WERI-Rb-1 (cell line): Measurements from ENCODE around the gene TPSG1.
"Not testable (repeated sequence)": the region's sequence is repeated elsewhere in the genome, so short reads cannot be mapped to it uniquely, and the experiment has no call there.

Experiments
- DNase-seq: peaks from one replicate; pipeline ENCODE4 v3.0.0-alpha.2; 2020
- H3K27ac ChIP-seq: fragments of 250-450 bp; sonication (Bioruptor Pico); 2 replicates; pipeline ENCODE4 v1.5.1; 2020; ENCODE audit warnings: mild to moderate bottlenecking, moderate library complexity
- H3K27me3 ChIP-seq: fragments of 250-450 bp; sonication (Bioruptor Pico); 2 replicates; pipeline ENCODE4 v1.5.1; 2021; ENCODE audit warnings: mild to moderate bottlenecking, low read depth, moderate library complexity; ENCODE audit not compliant: insufficient read depth, severe bottlenecking
- H3K36me3 ChIP-seq: fragments of 250-450 bp; sonication (Bioruptor Pico); 2 replicates; pipeline ENCODE4 v1.5.1; 2020; ENCODE audit warnings: mild to moderate bottlenecking, moderate library complexity
- H3K4me3 ChIP-seq: 2 replicates; pipeline ENCODE4 v1.5.1; 2011; ENCODE audit warnings: low read depth, mild to moderate bottlenecking, control low read depth, low read length
- H3K9me3 ChIP-seq: fragments of 250-450 bp; sonication (Bioruptor Pico); 2 replicates; pipeline ENCODE4 v1.5.1; 2021; ENCODE audit warnings: mild to moderate bottlenecking, moderate library complexity; ENCODE audit not compliant: severe bottlenecking
- TF ChIP-seq, protein P1 (sequence below): IDR thresholded peaks from 2 replicates; pipeline ENCODE4 v1.5.1; 2011; ENCODE audit warnings: low read depth, mild to moderate bottlenecking, control low read depth, inconsistent platforms, low read length

Gene TPSG1

DNA sequence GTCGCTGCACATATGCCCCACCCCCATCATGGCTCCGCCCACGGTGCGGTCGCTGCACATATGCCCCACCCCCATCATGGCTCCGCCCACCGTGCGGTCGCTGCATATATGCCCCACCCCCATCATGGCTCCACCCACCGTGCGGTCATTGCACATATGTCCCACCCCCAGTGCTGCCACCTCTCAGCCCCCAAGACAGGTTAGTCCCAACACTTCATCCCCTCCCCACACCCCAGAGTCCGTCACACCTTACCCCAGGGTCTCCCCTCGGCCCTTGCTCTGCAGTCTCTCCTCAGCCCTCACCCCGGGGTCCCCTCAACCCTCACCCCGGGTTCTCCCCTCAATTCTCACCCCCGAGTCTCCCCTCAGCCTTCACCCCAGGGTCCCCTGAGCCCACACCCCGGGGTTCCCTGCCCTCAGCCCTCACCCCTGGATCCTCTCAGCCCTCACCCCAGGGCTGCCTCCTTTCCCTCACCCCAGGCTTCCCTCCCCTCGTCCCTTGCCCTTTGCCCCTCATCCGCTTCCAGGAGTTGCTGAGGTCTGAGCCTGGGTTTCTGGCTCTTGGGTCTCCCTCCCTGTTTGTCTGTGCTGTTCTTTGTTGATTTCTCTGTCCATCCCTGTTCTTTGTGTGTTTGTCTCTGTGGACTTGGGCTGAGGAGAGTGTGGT, 25.6 kb downstream of the TPSG1 start:
- H3K9me3 ChIP-seq: no peaks in the 10 kb centered on the region
- no peak overlapping the region for H3K27ac ChIP-seq
- no peak overlapping the region for H3K4me3 ChIP-seq
- DNase-seq: no peak
- peaks cover 59% of the 10 kb centered on the region for H3K36me3 ChIP-seq
- no peaks in the 10 kb centered on the region for H3K27me3 ChIP-seq
- TF ChIP-seq, protein P1, sequence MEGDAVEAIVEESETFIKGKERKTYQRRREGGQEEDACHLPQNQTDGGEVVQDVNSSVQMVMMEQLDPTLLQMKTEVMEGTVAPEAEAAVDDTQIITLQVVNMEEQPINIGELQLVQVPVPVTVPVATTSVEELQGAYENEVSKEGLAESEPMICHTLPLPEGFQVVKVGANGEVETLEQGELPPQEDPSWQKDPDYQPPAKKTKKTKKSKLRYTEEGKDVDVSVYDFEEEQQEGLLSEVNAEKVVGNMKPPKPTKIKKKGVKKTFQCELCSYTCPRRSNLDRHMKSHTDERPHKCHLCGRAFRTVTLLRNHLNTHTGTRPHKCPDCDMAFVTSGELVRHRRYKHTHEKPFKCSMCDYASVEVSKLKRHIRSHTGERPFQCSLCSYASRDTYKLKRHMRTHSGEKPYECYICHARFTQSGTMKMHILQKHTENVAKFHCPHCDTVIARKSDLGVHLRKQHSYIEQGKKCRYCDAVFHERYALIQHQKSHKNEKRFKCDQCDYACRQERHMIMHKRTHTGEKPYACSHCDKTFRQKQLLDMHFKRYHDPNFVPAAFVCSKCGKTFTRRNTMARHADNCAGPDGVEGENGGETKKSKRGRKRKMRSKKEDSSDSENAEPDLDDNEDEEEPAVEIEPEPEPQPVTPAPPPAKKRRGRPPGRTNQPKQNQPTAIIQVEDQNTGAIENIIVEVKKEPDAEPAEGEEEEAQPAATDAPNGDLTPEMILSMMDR: no peak

DNA sequence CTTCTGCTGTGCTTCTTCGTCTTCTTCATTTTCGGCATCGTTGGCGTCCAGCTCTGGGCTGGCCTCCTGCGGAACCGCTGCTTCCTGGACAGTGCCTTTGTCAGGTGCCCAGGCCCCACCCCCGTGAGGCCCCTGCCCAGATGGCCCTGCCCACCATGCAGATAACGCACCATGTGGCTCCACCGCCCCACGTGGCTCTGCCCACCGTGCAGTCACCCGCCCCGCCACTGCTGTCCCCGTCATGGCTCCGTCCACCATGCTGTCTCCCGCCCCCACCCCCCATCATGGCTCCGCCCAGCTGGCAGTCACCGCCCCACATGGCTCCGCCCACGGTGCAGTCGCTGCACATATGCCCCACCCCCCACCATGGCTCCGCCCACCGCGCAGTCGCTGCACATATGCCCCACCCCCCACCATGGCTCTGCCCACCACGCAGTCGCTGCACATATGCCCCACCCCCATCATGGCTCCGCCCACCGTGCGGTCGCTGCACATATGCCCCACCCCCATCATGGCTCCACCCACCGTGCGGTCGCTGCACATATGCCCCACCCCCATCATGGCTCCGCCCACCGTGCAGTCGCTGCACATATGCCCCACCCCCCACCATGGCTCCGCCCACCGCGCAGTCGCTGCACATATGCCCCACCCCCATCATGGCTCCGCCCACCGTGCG, 26.3 kb downstream of the TPSG1 start:
- not testable (repeated sequence) for H3K9me3 ChIP-seq, DNase-seq, H3K27ac ChIP-seq, H3K27me3 ChIP-seq, H3K4me3 ChIP-seq
- peaks cover 52% of the 10 kb centered on the region for H3K36me3 ChIP-seq

DNA sequence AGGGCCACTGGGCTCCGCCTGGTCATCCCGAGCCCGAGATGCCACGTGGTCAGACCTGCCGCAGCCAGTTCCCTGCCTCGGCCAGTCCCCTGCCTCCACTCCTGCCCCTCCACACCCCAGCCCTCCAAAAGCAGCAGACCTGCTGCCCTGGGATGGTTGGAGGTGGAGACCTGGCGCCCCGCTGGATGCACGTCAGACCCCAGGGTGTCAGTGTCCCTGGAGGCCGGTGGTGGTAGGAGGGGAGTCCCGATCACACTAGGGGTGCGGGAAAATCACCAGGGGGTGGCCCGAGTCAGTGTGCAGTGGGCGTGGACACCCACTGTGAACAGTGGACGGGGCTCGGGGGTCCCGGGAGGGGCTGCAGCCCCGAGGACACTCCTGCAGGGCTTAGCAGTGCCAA, 26.9 kb downstream of the TPSG1 start:
- Histone ChIP-seq H3K9me3 (no peaks in the 10 kb centered on the region), H3K27me3 (no peaks in the 10 kb centered on the region), H3K36me3 (peaks cover 46% of the 10 kb centered on the region), H3K4me3 (no peak overlapping the region), H3K27ac (no peak overlapping the region)
- TF ChIP-seq, protein P1: no peak
- DNase-seq: no peak

GRCh38 chr16:1197237-1197866, 27.7 kb downstream of the TPSG1 start:
- Histone ChIP-seq H3K27ac (no peak overlapping the region), H3K4me3 (no peak overlapping the region), H3K9me3 (no peaks in the 10 kb centered on the region), H3K36me3 (peaks cover 38% of the 10 kb centered on the region), H3K27me3 (no peaks in the 10 kb centered on the region)
- TF ChIP-seq, protein P1: no peak
- DNase-seq: no peak

GRCh38 chr16:1196494-1196893, 28.6 kb downstream of the TPSG1 start:
- H3K4me3 ChIP-seq: no peak overlapping the region
- TF ChIP-seq, protein P1: no peak
- no peaks in the 10 kb centered on the region for H3K27me3 ChIP-seq
- no peaks in the 10 kb centered on the region for H3K9me3 ChIP-seq
- no peak overlapping the region for H3K27ac ChIP-seq
- DNase-seq: no peak
- peaks cover 29% of the 10 kb centered on the region for H3K36me3 ChIP-seq

DNA sequence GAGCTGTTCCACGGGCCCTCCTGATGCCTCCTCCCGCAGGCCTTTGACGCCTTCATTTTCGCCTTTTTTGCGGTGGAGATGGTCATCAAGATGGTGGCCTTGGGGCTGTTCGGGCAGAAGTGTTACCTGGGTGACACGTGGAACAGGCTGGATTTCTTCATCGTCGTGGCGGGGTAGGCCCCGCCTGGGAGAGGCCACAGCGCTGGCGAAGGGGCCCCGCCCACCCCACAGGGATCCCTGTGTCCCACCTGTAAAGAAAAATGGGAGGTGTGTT, 29.7 kb downstream of the TPSG1 start:
- TF ChIP-seq, protein P1: no peak
- no peak overlapping the region for H3K27ac ChIP-seq
- peaks cover 17% of the 10 kb centered on the region for H3K36me3 ChIP-seq
- no peak for DNase-seq
- H3K9me3 ChIP-seq: no peaks in the 10 kb centered on the region
- H3K27me3 ChIP-seq: no peaks in the 10 kb centered on the region
- no peak overlapping the region for H3K4me3 ChIP-seq
